DOHH2 (cell line): ENCODE results near the gene TMEM256.

ENCODE experiments used
- CTCF ChIP-seq: fragments of 200-600 bp; sonication (generic); IDR thresholded peaks from one replicate; pipeline ENCODE4 v1.5.1; 2014; ENCODE audit warnings: antibody characterized with exemption, mild to moderate bottlenecking, low read depth, low read length; ENCODE audit not compliant: poor library complexity, severe bottlenecking
- EZH2phosphoT487 ChIP-seq: fragments of 200-600 bp; sonication (generic); IDR thresholded peaks from 2 replicates; pipeline ENCODE4 v1.6.1; 2017; ENCODE audit warnings: borderline replicate concordance, mild to moderate bottlenecking, antibody characterized with exemption, low read length, moderate library complexity, mixed read lengths

DNA sequence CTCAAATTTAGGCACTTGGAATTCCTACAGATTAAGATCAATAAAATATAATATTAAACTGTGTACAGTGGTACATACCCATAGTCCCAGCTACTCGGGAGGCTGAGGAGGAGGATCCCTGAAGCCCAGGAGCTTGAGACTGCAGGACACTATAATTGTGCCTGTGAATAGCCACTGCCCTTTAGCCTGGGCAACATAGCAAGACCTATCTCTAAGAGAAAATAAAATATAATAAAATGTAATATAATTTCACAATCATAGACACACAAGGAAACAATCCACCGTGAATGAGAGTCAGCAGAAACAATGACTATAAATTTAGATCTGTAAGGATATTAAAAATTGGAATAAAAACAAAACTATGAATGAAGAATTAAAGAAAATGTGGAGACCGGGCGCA lies 33.0 kb downstream of the TMEM256 start:
- TF ChIP-seq CTCF (no peak), EZH2phosphoT487 (no peak)
